HG02981 (cell line): Measurements from ENCODE around the gene AP4M1.

Experiments
- ATAC-seq: cut with Tn5 transposase; IDR thresholded peaks from one replicate; pipeline ENCODE4 v1.9.1; 2021; ENCODE audit warnings: mild to moderate bottlenecking, moderate library complexity; ENCODE audit not compliant: unreplicated experiment

Gene AP4M1

DNA sequence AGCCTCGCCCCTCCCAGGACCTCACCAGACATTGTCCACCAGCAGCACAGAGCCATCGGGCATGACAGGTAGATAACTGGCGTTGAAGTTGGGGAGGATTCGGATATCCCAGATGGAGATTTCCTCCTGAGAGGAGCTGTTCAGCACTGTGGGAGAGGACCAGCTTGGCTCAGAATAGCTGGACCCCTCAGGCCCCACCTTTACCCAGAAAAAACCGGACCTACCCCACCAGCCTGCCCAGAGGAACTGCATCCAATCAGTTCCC lies 55.6 kb downstream of the AP4M1 start:
- no peak for ATAC-seq

DNA sequence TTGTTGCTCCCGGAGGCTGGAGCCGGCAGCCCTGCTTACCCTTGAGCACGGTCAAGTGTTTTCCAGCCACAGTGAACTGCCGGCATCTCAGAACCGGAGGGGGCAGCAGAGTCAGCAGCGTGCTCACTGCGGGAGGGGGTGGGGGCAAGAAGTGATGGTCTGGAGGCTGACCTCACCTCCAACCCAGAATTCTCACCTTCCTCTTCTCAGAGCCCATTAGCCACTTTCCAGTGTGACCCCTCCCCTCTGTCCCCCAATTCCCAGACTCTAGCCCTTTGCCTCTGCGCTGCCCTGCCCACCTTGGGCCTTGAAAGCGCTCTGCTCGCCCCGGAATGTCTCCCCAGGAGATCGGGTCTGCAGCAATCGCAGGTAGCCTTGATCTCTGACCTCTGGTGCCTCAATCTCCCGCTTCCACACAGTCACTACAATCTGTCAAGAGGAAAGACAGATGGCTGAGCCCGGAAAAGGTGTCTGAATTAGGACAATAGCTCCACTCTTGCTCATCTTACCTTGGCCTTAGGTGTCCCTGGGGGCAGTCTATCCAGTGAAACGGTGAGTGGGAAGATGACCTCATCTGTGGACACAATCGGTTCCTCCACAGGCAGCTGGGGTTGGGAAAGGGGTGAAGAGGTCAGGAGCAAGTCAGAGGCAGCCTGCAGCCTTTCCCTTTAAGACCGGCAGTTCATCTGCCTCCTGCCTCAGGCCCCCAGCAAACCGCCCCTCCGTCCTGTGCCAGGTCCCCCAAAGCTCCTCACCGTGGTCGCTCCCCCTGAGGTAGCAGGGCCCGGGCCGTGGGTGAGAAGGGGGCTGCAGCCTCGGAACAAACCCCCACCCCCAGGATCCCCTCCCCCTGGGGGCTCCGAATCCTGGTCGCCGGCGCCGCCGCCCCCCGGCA lies 56.1 kb downstream of the AP4M1 start:
- ATAC-seq: no peak
